Measurements from ENCODE around the gene ALG8. TPM values are rescaled to one million over a fixed set of nuclear protein-coding genes. Genes with fewer than 3 reads are reported as not detected.

ALG8 gene
- total RNA-seq, 3 donors from 2014 or later (not counting 1 experiment from before 2014, with no cell fraction given), result 19.2 to 20.1 (median 19.8) TPM

- no peaks in the 10 kb centered on the region for H3K27me3 Mint-ChIP-seq (ENCODE audit: low read depth in 2 of 2)
- no peak for DNase-seq
- Histone ChIP-seq H3K36me3 (ENCODE audit: control insufficient read depth, insufficient read depth, low read length) (no peaks in the 10 kb centered on the region), H3K4me1 (ENCODE audit: control insufficient read depth, insufficient read depth, low read length) (no peaks in the 10 kb centered on the region), H3K27ac (ENCODE audit: low read length) (no peak overlapping the region), H3K4me3 (ENCODE audit: low read length) (no peak overlapping the region), H3K27me3 (ENCODE audit: control insufficient read depth, insufficient read depth, low read length) (no peaks in the 10 kb centered on the region), H3K9me3 (ENCODE audit: control insufficient read depth, insufficient read depth, low read length) (no peaks in the 10 kb centered on the region)
- H3K4me1 Mint-ChIP-seq, result peaks cover 0 to 7% of the 10 kb centered on the region in 2 donors
- no peak overlapping the region for H3K27ac Mint-ChIP-seq
- WGBS (ENCODE audit: insufficient coverage), result 86% methylated on average over 2 of the region's 2 CpGs
- H3K4me3 Mint-ChIP-seq, result no peak overlapping the region
- intact Hi-C loops (cut with micrococcal nuclease), result no loop called here
- no peaks in the 10 kb centered on the region for H3K36me3 Mint-ChIP-seq
- TF ChIP-seq CTCF (IDR thresholded peaks at IDR 0.05), result no peak
- H3K9me3 Mint-ChIP-seq, result no peaks in the 10 kb centered on the region
- no peak for ATAC-seq
Measured at GRCh38 chr11:78181185-78181584, 41.8 kb upstream of the ALG8 start.

GRCh38 chr11:78180751-78181150, 41.3 kb upstream of the ALG8 start:
- Histone ChIP-seq H3K27ac (ENCODE audit: low read length) (no peak overlapping the region), H3K4me3 (ENCODE audit: low read length) (no peak overlapping the region), H3K4me1 (ENCODE audit: control insufficient read depth, insufficient read depth, low read length) (no peaks in the 10 kb centered on the region), H3K9me3 (ENCODE audit: control insufficient read depth, insufficient read depth, low read length) (no peaks in the 10 kb centered on the region), H3K27me3 (ENCODE audit: control insufficient read depth, insufficient read depth, low read length) (no peaks in the 10 kb centered on the region), H3K36me3 (ENCODE audit: control insufficient read depth, insufficient read depth, low read length) (no peaks in the 10 kb centered on the region)
- H3K27ac Mint-ChIP-seq, result no peak overlapping the region
- H3K27me3 Mint-ChIP-seq (ENCODE audit: low read depth in 2 of 2), result no peaks in the 10 kb centered on the region
- H3K9me3 Mint-ChIP-seq, result no peaks in the 10 kb centered on the region
- TF ChIP-seq CTCF (IDR thresholded peaks at IDR 0.05), result no peak
- peaks cover 0 to 7% of the 10 kb centered on the region in 2 donors for H3K4me1 Mint-ChIP-seq
- 100% methylated on average over 1 of the region's 4 CpGs for WGBS (ENCODE audit: insufficient coverage)
- intact Hi-C loops (cut with micrococcal nuclease), result no loop called here
- no peaks in the 10 kb centered on the region for H3K36me3 Mint-ChIP-seq
- DNase-seq, result no peak
- H3K4me3 Mint-ChIP-seq, result no peak overlapping the region
- no peak for ATAC-seq

GRCh38 chr11:78179459-78180071, 40.1 kb upstream of the ALG8 start:
- WGBS (ENCODE audit: insufficient coverage), result 93% methylated on average over 7 of the region's 7 CpGs
- Histone ChIP-seq H3K27me3 (ENCODE audit: control insufficient read depth, insufficient read depth, low read length) (no peaks in the 10 kb centered on the region), H3K9me3 (ENCODE audit: control insufficient read depth, insufficient read depth, low read length) (no peaks in the 10 kb centered on the region), H3K36me3 (ENCODE audit: control insufficient read depth, insufficient read depth, low read length) (no peaks in the 10 kb centered on the region), H3K4me1 (ENCODE audit: control insufficient read depth, insufficient read depth, low read length) (no peaks in the 10 kb centered on the region), H3K27ac (ENCODE audit: low read length) (no peak overlapping the region), H3K4me3 (ENCODE audit: low read length) (no peak overlapping the region)
- no peak overlapping the region for H3K27ac Mint-ChIP-seq
- intact Hi-C loops (cut with micrococcal nuclease), result no loop called here
- TF ChIP-seq CTCF (IDR thresholded peaks at IDR 0.05), result no peak
- H3K4me3 Mint-ChIP-seq, result no peak overlapping the region
- ATAC-seq, result no peak
- no peaks in the 10 kb centered on the region for H3K36me3 Mint-ChIP-seq
- DNase-seq, result no peak
- H3K9me3 Mint-ChIP-seq, result no peaks in the 10 kb centered on the region
- H3K4me1 Mint-ChIP-seq, result peaks cover 0 to 7% of the 10 kb centered on the region in 2 donors
- H3K27me3 Mint-ChIP-seq (ENCODE audit: low read depth in 2 of 2), result no peaks in the 10 kb centered on the region

- no peaks in the 10 kb centered on the region for H3K4me1 ChIP-seq (ENCODE audit: control insufficient read depth, insufficient read depth, low read length)
- DNase-seq (no peak), ATAC-seq (no peak)
- H3K9me3 ChIP-seq (ENCODE audit: control insufficient read depth, insufficient read depth, low read length), result no peaks in the 10 kb centered on the region
- 99% methylated on average over 7 of the region's 7 CpGs for WGBS (ENCODE audit: insufficient coverage)
- H3K27me3 Mint-ChIP-seq (ENCODE audit: low read depth in 2 of 2), result no peaks in the 10 kb centered on the region
- H3K36me3 ChIP-seq (ENCODE audit: control insufficient read depth, insufficient read depth, low read length), result peaks cover 3% of the 10 kb centered on the region
- H3K4me3 Mint-ChIP-seq, result no peak overlapping the region
- peaks cover 0 to 7% of the 10 kb centered on the region in 2 donors for H3K4me1 Mint-ChIP-seq
- no peak overlapping the region for H3K27ac Mint-ChIP-seq
- no peak overlapping the region for H3K27ac ChIP-seq (ENCODE audit: low read length)
- H3K4me3 ChIP-seq (ENCODE audit: low read length), result no peak overlapping the region
- no peaks in the 10 kb centered on the region for H3K27me3 ChIP-seq (ENCODE audit: control insufficient read depth, insufficient read depth, low read length)
- H3K36me3 Mint-ChIP-seq, result no peaks in the 10 kb centered on the region
- intact Hi-C loops (cut with micrococcal nuclease), result no loop called here
- H3K9me3 Mint-ChIP-seq, result no peaks in the 10 kb centered on the region
- TF ChIP-seq CTCF (IDR thresholded peaks at IDR 0.05), result no peak
Measured at GRCh38 chr11:78177216-78177615, 37.8 kb upstream of the ALG8 start.
